IMR-90 (cell line): ENCODE results near the gene ARMH1. TPM values are rescaled to one million over a fixed set of nuclear protein-coding genes. Genes with fewer than 3 reads are reported as not detected.

Experiments used
- ATAC-seq: fragments of 200-7000 bp; cut with Tn5 transposase; 2 replicates; pipeline ENCODE4 v1.9.1; 2020; ENCODE audit warnings: low read depth, mild to moderate bottlenecking, moderate library complexity
- BruUV-seq: library from RNA; stranded (reverse); fragments of 400-500 nt; replicated peaks from 2 replicates; lab custom pipeline; 2021; lab: Mats Ljungman, UMichigan
- CTCF ChIA-PET: fragments of 300-600 bp; formaldehyde crosslinking; extraction: SDS; loops from one replicate; lab custom pipeline; 2021; ENCODE audit warnings: antibody characterized with exemption; lab: Yijun Ruan, JAX
- POLR2A ChIA-PET: fragments of 300-600 bp; sonication (Branson Sonifier 250); formaldehyde crosslinking; loops from one replicate; lab custom pipeline; 2022; ENCODE audit warnings: antibody characterized with exemption; ENCODE audit not compliant: unreplicated experiment; lab: Charles Lee
- DNase-seq: peaks from one replicate; pipeline ENCODE4 v3.0.0; 2013
- H2AFZ ChIP-seq: replicated peaks from 2 replicates; pipeline ENCODE3; 2013; ENCODE audit warnings: low read length, mild to moderate bottlenecking; ENCODE audit not compliant: poor library complexity
- H2AK5ac ChIP-seq: 2 replicates; pipeline ENCODE4 v1.6.1; 2013; ENCODE audit warnings: low read depth, low read length, inconsistent platforms
- H2AK9ac ChIP-seq: replicated peaks from 2 replicates; pipeline ENCODE3; 2013; ENCODE audit warnings: mild to moderate bottlenecking, low read depth, low read length, moderate library complexity; ENCODE audit not compliant: poor library complexity
- H2BK120ac ChIP-seq: 2 replicates; pipeline ENCODE4 v1.6.1; 2013; ENCODE audit warnings: low read depth, low read length, inconsistent platforms
- H2BK15ac ChIP-seq: 3 replicates; pipeline ENCODE4 v1.6.1; 2013; ENCODE audit warnings: low read depth, low read length, inconsistent platforms
- H2BK20ac ChIP-seq: 2 replicates; pipeline ENCODE4 v1.6.1; 2013; ENCODE audit warnings: low read depth, mild to moderate bottlenecking, inconsistent platforms, low read length, moderate library complexity
- H2BK5ac ChIP-seq: 2 replicates; pipeline ENCODE4 v1.6.1; 2013; ENCODE audit warnings: mild to moderate bottlenecking, low read depth, low read length, inconsistent platforms; ENCODE audit not compliant: poor library complexity, severe bottlenecking
- H3K14ac ChIP-seq: replicated peaks from 2 replicates; pipeline ENCODE4 v1.6.1; 2013; ENCODE audit warnings: low read depth, low read length, inconsistent platforms
- H3K18ac ChIP-seq: 2 replicates; pipeline ENCODE4 v1.6.1; 2013; ENCODE audit warnings: low read depth, low read length, control low read depth
- H3K23ac ChIP-seq: 2 replicates; pipeline ENCODE4 v1.6.1; 2013; ENCODE audit warnings: low read depth, low read length, inconsistent platforms
- H3K27ac ChIP-seq: 2 replicates; pipeline ENCODE4 v1.5.1; 2013; ENCODE audit warnings: mild to moderate bottlenecking, control low read depth, low read length; ENCODE audit not compliant: insufficient read depth
- H3K27me3 ChIP-seq: 2 replicates; pipeline ENCODE4 v1.6.1; 2013; ENCODE audit warnings: low read length; ENCODE audit not compliant: control insufficient read depth, insufficient read depth
- H3K36me3 ChIP-seq: 2 replicates; pipeline ENCODE4 v1.6.1; 2013; ENCODE audit warnings: low read length, mixed read lengths; ENCODE audit not compliant: control insufficient read depth, insufficient read depth
- H3K4ac ChIP-seq: 2 replicates; pipeline ENCODE4 v1.6.1; 2013; ENCODE audit warnings: low read depth, low read length, inconsistent platforms
- H3K4me1 ChIP-seq: 2 replicates; pipeline ENCODE4 v1.6.1; 2013; ENCODE audit warnings: low read length, mixed read lengths; ENCODE audit not compliant: control insufficient read depth, insufficient read depth
- H3K4me2 ChIP-seq: 2 replicates; pipeline ENCODE4 v1.6.1; 2013; ENCODE audit warnings: low read depth, mild to moderate bottlenecking, control low read depth, low read length, moderate library complexity
- H3K4me3 ChIP-seq: 2 replicates; pipeline ENCODE4 v1.5.1; 2013; ENCODE audit warnings: low read depth, mild to moderate bottlenecking, control low read depth, low read length, moderate library complexity; ENCODE audit not compliant: insufficient read depth
- H3K56ac ChIP-seq: 2 replicates; pipeline ENCODE4 v1.6.1; 2013; ENCODE audit warnings: low read length, inconsistent platforms; ENCODE audit not compliant: insufficient read depth; ENCODE audit errors: extremely low read depth
- H3K79me1 ChIP-seq, 2 experiments: 2 replicates each; pipeline ENCODE4 v1.6.1; 2013; ENCODE audit warnings: low read length in 2 of 2, inconsistent platforms in 1 of 2, low read depth in 1 of 2
- H3K9ac ChIP-seq: 2 replicates; pipeline ENCODE4 v1.6.1; 2013; ENCODE audit warnings: low read depth, low read length, control low read depth
- H3K9me1 ChIP-seq: 2 replicates; pipeline ENCODE4 v1.6.1; 2013; ENCODE audit warnings: low read length, inconsistent platforms; ENCODE audit not compliant: insufficient read depth
- H3K9me3 ChIP-seq: 2 replicates; pipeline ENCODE4 v1.6.1; 2013; ENCODE audit warnings: low read length; ENCODE audit not compliant: control insufficient read depth, insufficient read depth
- H4K20me1 ChIP-seq: 2 replicates; pipeline ENCODE4 v1.6.1; 2013; ENCODE audit warnings: low read length, inconsistent platforms; ENCODE audit not compliant: insufficient read depth
- H4K5ac ChIP-seq: 2 replicates; pipeline ENCODE4 v1.6.1; 2013; ENCODE audit warnings: mild to moderate bottlenecking, low read depth, low read length, control low read depth
- H4K8ac ChIP-seq, 2 experiments: 2 replicates each; pipeline ENCODE4 v1.6.1; 2013; ENCODE audit warnings: low read depth in 2 of 2, low read length in 2 of 2, control low read depth in 1 of 2, inconsistent platforms in 1 of 2
- H4K91ac ChIP-seq: 2 replicates; pipeline ENCODE4 v1.6.1; 2013; ENCODE audit warnings: low read depth, low read length, inconsistent platforms; ENCODE audit not compliant: insufficient read depth
- FOS ChIP-seq: fragments of 150-350 bp; IDR thresholded peaks from 2 replicates; pipeline ENCODE4 v1.6.1; 2016; ENCODE audit warnings: low read depth, low read length
- MAZ ChIP-seq: IDR thresholded peaks from 2 replicates; pipeline ENCODE4 v1.6.1; 2012; ENCODE audit warnings: low read depth, mild to moderate bottlenecking, low read length, improper control_type of control experiment, moderate library complexity, borderline replicate concordance
- MXI1 ChIP-seq: IDR thresholded peaks from 2 replicates; pipeline ENCODE4 v1.6.1; 2012; ENCODE audit warnings: low read depth, mild to moderate bottlenecking, low read length, moderate library complexity, borderline replicate concordance
- SMC3 ChIP-seq: fragments of 150-350 bp; IDR thresholded peaks from 2 replicates; pipeline ENCODE4 v1.6.1; 2016; ENCODE audit warnings: low read depth, mild to moderate bottlenecking, antibody characterized with exemption, low read length, moderate library complexity
- WGBS, 2 experiments: methylation state at CpG; one replicate each; pipeline versions ENCODE4 v1.1.5 to v1.1.7; 2013; ENCODE audit warnings: missing lambda C conversion rate in 2 of 2; ENCODE audit not compliant: insufficient read length in 1 of 2; ENCODE audit errors: extremely low coverage in 2 of 2; 5-methylcytosine and 5-hydroxymethylcytosine counted together
- dilution Hi-C: fragments of 300-500 bp; cut with HindIII; formaldehyde crosslinking; loops from one replicate; pipeline ENCODE4 v1.14.3; 2018; ENCODE audit warnings: low sequenced_read_pairs; ENCODE audit not compliant: unreplicated experiment
- in situ Hi-C: fragments of 300-500 bp; cut with MboI; formaldehyde crosslinking; loops from 3 replicates; pipeline ENCODE4 v1.14.3; 2019; ENCODE audit warnings: low sequenced_read_pairs, inconsistent platforms, mixed read lengths
- intact Hi-C: fragments of 100-400 bp; cut with micrococcal nuclease; formaldehyde crosslinking; loops from 2 replicates; pipeline ENCODE4 v1.10.0; 2022
- polyA plus RNA-seq, 3 experiments: library from polyadenylated mRNA; depleted of rRNA; stranded (reverse); fragments of >200 nt; gene quantifications; 2 replicates each; pipeline ENCODE4 v1.2.3, GENCODE V29; 2012; ENCODE audit warnings: low replicate concordance in 1 of 3
- total RNA-seq: library from RNA; depleted of rRNA; stranded (reverse); fragments of >200 nt; gene quantifications from 2 replicates; pipeline ENCODE4 v1.2.3, GENCODE V29; 2012

The ARMH1 gene
- total and polyA plus RNA-seq, 2 of the 4 experiments (the other 2 are of a cell fraction) = 0.36 to 0.72 TPM

DNA sequence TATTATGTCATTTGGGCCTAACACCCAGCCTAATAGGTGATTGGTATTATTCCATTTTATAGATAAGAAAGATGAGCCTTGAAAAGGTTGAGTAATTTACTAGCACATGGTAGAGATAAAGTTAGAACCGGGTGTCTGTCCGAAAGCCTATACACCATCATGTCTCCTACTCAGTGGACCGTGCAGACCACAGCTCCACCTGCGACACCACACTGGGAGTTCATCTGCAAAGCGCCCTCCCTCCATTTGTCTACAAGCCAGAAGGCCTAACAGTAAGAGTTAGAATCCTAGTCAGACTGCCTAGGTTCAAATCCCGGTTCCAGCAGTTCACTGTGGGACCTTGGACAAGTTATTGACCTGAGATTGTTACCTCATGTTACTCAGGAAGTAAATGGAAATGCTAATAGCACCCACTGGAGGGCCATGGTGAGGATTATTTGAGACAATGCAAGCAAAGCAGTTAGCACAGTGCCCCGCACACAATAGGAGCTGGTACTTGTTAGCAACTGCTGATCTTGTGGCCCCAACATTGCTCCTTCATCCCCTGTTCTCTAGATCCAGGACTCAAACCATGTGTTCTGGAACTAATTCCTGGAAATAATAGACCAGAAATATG, 20.5 kb downstream of the ARMH1 start:
- POLR2A ChIA-PET = no interaction called here

More for the DNA sequence above, 20.5 kb downstream of the ARMH1 start:
- Histone ChIP-seq H4K91ac (no peak overlapping the region), H2AFZ (no peak overlapping the region), H3K27me3 (peaks cover 14% of the 10 kb centered on the region), H3K4me3 (no peak overlapping the region), H2AK5ac (no peak overlapping the region), H3K36me3 (no peaks in the 10 kb centered on the region), H3K23ac (no peak overlapping the region), H4K20me1 (no peaks in the 10 kb centered on the region), H3K56ac (no peak overlapping the region), H3K4ac (no peak overlapping the region), H3K9me1 (no peaks in the 10 kb centered on the region), H3K9ac (no peak overlapping the region), H2BK5ac (no peak overlapping the region), H4K8ac (no peak overlapping the region), H2BK120ac (no peak overlapping the region), H2BK20ac (no peak overlapping the region), H3K9me3 (no peaks in the 10 kb centered on the region), H3K18ac (no peak overlapping the region), H3K79me1 (no peaks in the 10 kb centered on the region), H2BK15ac (no peak overlapping the region), H3K14ac (no peak overlapping the region), H3K4me1 (no peaks in the 10 kb centered on the region), H4K5ac (no peak overlapping the region), H3K4me2 (no peak overlapping the region), H2AK9ac (no peak overlapping the region), H3K27ac (no peak overlapping the region)
- WGBS, 2 experiments = no CpG with 5 or more reads among the region's 7 CpGs
- dilution Hi-C loops = no loop called here
- CTCF ChIA-PET = no interaction called here
- intact Hi-C loops = no loop called here
- ATAC-seq (no peak), DNase-seq (no peak)
- in situ Hi-C loops = no loop called here
- BruUV-seq = no TSS peak
- TF ChIP-seq FOS (no peak), MAZ (no peak), SMC3 (no peak), MXI1 (no peak)
